ENCODE results near the gene HOXA3. TPM values are rescaled to one million over a fixed set of nuclear protein-coding genes. Genes with fewer than 3 reads are reported as not detected.
A peak's percentile ranks its signal among the peaks of the same experiment; 100 is the strongest.

The HOXA3 gene
- polyA plus RNA-seq, 3 donors = not detected

DNA sequence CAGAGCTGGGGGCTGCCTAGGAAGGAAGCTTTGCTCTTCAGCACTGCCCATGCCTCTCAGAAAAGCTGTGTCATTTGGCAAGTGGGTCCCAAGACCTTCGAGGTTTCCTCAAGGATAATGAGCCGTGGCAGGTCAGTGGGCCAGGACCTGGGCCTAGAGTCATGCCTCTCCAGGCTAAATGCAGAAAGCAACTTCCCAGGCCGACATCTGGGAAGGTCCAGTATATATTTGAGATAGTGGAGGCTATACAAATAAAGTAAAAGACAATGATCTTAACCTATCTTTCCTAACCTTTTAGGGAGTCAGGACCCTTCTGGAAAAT, 24.1 kb upstream of the HOXA3 start:
- Histone ChIP-seq H3K27me3 (ENCODE audit: control insufficient read depth in 2 of 2, insufficient read depth in 2 of 2, low read length in 2 of 2) (peaks cover 49 to 98% of the 10 kb centered on the region in 2 donors), H4K20me1 (ENCODE audit: insufficient read depth, low read length) (no peaks in the 10 kb centered on the region), H3K4me2 (replicated peaks; ENCODE audit: extremely low read depth, low read length, poor library complexity, severe bottlenecking) (no peak overlapping the region), H3K4me1 (ENCODE audit: control insufficient read depth in 1 of 2, insufficient read depth in 2 of 2, low read length in 2 of 2) (peaks cover 32 to 42% of the 10 kb centered on the region in 2 donors), H3K9ac (ENCODE audit: insufficient read depth, low read length, poor library complexity, severe bottlenecking) (no peak overlapping the region), H2AFZ (ENCODE audit: insufficient read depth, low read depth, low read length, poor library complexity, severe bottlenecking) (no peak overlapping the region), H3K27ac (ENCODE audit: low read depth in 1 of 2, low read length in 2 of 2) (no peak overlapping the region), H3K9me3 (replicated peaks in 1 of 2; ENCODE audit: control insufficient read depth in 1 of 2, insufficient read depth in 1 of 2, low read length in 2 of 2) (peaks cover 14 to 18% of the 10 kb centered on the region in 2 donors), H3K4me3 (replicated peaks in 1 of 3; ENCODE audit: low read depth in 2 of 3, low read length in 3 of 3) (no peak overlapping the region), H3K79me2 (ENCODE audit: insufficient read depth, low read length) (no peaks in the 10 kb centered on the region), H3K36me3 (replicated peaks in 1 of 2; ENCODE audit: control insufficient read depth in 1 of 2, insufficient read depth in 2 of 2, low read length in 2 of 2) (no peaks in the 10 kb centered on the region)
- peaks cover 33% of the 10 kb centered on the region for H3K4me1 Mint-ChIP-seq
- H3K4me3 Mint-ChIP-seq = peak overlapping the region in 1 of 2 donors; percentile 87
- peaks cover 0 to 29% (median 10%) of the 10 kb centered on the region in 7 donors for H3K9me3 Mint-ChIP-seq
- DNase-seq = no peak
- TF ChIP-seq, protein P1, sequence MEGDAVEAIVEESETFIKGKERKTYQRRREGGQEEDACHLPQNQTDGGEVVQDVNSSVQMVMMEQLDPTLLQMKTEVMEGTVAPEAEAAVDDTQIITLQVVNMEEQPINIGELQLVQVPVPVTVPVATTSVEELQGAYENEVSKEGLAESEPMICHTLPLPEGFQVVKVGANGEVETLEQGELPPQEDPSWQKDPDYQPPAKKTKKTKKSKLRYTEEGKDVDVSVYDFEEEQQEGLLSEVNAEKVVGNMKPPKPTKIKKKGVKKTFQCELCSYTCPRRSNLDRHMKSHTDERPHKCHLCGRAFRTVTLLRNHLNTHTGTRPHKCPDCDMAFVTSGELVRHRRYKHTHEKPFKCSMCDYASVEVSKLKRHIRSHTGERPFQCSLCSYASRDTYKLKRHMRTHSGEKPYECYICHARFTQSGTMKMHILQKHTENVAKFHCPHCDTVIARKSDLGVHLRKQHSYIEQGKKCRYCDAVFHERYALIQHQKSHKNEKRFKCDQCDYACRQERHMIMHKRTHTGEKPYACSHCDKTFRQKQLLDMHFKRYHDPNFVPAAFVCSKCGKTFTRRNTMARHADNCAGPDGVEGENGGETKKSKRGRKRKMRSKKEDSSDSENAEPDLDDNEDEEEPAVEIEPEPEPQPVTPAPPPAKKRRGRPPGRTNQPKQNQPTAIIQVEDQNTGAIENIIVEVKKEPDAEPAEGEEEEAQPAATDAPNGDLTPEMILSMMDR (IDR thresholded peaks at IDR 0.05) = no peak
- peaks cover 84 to 95% (median 90%) of the 10 kb centered on the region in 3 donors for H3K27me3 Mint-ChIP-seq (ENCODE audit: low read depth in 3 of 3)
- intact Hi-C loops (cut with micrococcal nuclease) = no loop called here
- H3K27ac Mint-ChIP-seq = no peak overlapping the region
- no CpG with 5 or more reads among the region's 3 CpGs for WGBS (ENCODE audit: insufficient coverage)
- H3K36me3 Mint-ChIP-seq = peaks cover 8 to 21% of the 10 kb centered on the region in 2 donors

DNA sequence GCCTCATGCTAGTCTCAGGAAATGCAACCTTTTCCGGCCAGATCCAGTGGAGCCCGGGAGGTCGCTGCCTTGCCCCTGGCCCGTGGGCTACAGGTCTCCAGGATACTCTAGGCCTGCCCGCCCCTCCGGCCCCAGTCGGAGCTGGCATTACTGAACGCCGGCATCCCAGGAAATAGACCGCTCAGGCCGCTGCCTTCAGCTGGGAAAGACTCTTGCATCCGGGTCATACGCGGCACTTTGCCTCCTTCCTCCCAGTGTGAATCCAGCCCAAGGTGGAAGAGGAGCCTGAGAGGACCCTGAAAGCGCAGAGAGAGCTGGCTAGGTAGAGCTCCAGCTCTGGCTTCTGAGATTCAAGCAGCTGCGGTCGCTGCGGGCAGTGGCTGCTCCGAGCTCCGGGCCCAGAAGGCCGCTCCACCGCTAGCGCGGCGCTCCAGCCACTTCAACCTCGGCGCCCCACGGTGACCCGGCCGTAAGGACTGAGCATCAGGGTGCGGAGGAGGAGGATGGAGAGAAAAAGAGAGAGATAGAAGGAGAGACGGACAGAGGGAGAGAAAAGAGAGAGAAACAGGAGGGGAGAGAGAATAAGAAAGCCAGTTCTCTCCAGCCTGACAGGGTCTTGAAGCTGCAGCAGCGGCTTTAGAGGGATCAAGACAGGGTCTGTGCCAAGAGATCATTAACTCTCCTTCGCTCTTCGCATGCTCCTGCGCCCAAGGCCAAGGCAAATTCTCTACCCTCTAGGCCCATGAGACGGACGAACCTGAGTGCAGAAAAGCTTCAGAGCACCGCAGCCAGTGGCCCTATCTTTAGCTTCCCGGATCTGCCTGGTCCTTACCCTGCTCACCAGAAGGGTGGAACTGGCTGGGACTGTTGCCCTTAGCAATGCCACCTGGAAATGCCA, 23.5 kb upstream of the HOXA3 start:
- peak overlapping the region in 1 of 2 donors; percentile 87 for H3K4me3 Mint-ChIP-seq
- Histone ChIP-seq H3K27ac (ENCODE audit: low read depth in 1 of 2, low read length in 2 of 2) (no peak overlapping the region), H3K27me3 (ENCODE audit: control insufficient read depth in 2 of 2, insufficient read depth in 2 of 2, low read length in 2 of 2) (peaks cover 53 to 98% of the 10 kb centered on the region in 2 donors), H3K79me2 (ENCODE audit: insufficient read depth, low read length) (no peaks in the 10 kb centered on the region), H3K36me3 (replicated peaks in 1 of 2; ENCODE audit: control insufficient read depth in 1 of 2, insufficient read depth in 2 of 2, low read length in 2 of 2) (no peaks in the 10 kb centered on the region), H2AFZ (ENCODE audit: insufficient read depth, low read depth, low read length, poor library complexity, severe bottlenecking) (no peak overlapping the region), H3K9ac (ENCODE audit: insufficient read depth, low read length, poor library complexity, severe bottlenecking) (no peak overlapping the region), H4K20me1 (ENCODE audit: insufficient read depth, low read length) (no peaks in the 10 kb centered on the region), H3K4me3 (replicated peaks in 1 of 3; ENCODE audit: low read depth in 2 of 3, low read length in 3 of 3) (no peak overlapping the region), H3K4me2 (replicated peaks; ENCODE audit: extremely low read depth, low read length, poor library complexity, severe bottlenecking) (no peak overlapping the region), H3K9me3 (replicated peaks in 1 of 2; ENCODE audit: control insufficient read depth in 1 of 2, insufficient read depth in 1 of 2, low read length in 2 of 2) (peaks cover 14 to 23% of the 10 kb centered on the region in 2 donors), H3K4me1 (ENCODE audit: control insufficient read depth in 1 of 2, insufficient read depth in 2 of 2, low read length in 2 of 2) (peaks cover 32 to 45% of the 10 kb centered on the region in 2 donors)
- intact Hi-C loops (cut with micrococcal nuclease) = no loop called here
- peaks cover 35% of the 10 kb centered on the region for H3K4me1 Mint-ChIP-seq
- peak overlapping the region in 1 of 7 donors; percentile 72 for H3K27ac Mint-ChIP-seq
- H3K36me3 Mint-ChIP-seq = peaks cover 10 to 25% of the 10 kb centered on the region in 2 donors
- peaks cover 0 to 31% (median 10%) of the 10 kb centered on the region in 7 donors for H3K9me3 Mint-ChIP-seq
- WGBS (ENCODE audit: insufficient coverage) = 95% methylated on average over 33 of the region's 40 CpGs
- TF ChIP-seq, protein P1 (IDR thresholded peaks at IDR 0.05) = no peak
- no peak for DNase-seq
- peaks cover 85 to 96% (median 90%) of the 10 kb centered on the region in 3 donors for H3K27me3 Mint-ChIP-seq (ENCODE audit: low read depth in 3 of 3)

All from CD14-positive monocyte (primary cell).